SK-N-SH (cell line): Measurements from ENCODE around the gene RMDN2. TPM values are rescaled to one million over a fixed set of nuclear protein-coding genes. Genes with fewer than 3 reads are reported as not detected.

Experiments used
- CTCF ChIA-PET: fragments of 300-600, 350-600 bp; formaldehyde crosslinking; extraction: SDS; loops from one replicate; lab custom pipeline; 2021; lab: Yijun Ruan, JAX
- POLR2A ChIA-PET: fragments of 350-600 bp; sonication (Branson Sonifier 250); formaldehyde crosslinking; extraction: SDS; loops from one replicate; lab custom pipeline; 2020; ENCODE audit warnings: antibody characterized with exemption, inconsistent platforms; lab: Yijun Ruan, JAX
- DNase-seq: peaks from one replicate; pipeline ENCODE4 v3.0.0; 2012
- H2AFZ ChIP-seq: fragments of 200-600 bp; sonication (generic); 2 replicates; pipeline ENCODE4 v1.8.1; 2016; ENCODE audit warnings: antibody characterized with exemption, mild to moderate bottlenecking, low read depth
- H3F3A ChIP-seq: fragments of 200-600 bp; sonication (generic); replicated peaks from 2 replicates; pipeline ENCODE3; 2016; ENCODE audit warnings: antibody characterized with exemption, mild to moderate bottlenecking; ENCODE audit not compliant: insufficient read depth
- H3K27ac ChIP-seq, 2 experiments: fragments of 200-500 bp in 1 of 2; fragments of 200-600 bp in 1 of 2; sonication (Bioruptor generic) in 1 of 2; sonication (generic), shearing (Covaris generic) in 1 of 2; 2 replicates each; pipeline versions ENCODE4 v1.5.1 to v1.6.1; 2014 to 2016; ENCODE audit warnings: low read depth in 2 of 2, inconsistent platforms in 1 of 2, low read length in 1 of 2, mild to moderate bottlenecking in 1 of 2, mixed read lengths in 1 of 2
- H3K27me3 ChIP-seq: fragments of 200-600 bp; sonication (generic), shearing (Covaris generic); 2 replicates; pipeline ENCODE4 v1.6.1; 2016; ENCODE audit warnings: mixed run types; ENCODE audit not compliant: insufficient read depth
- H3K36me3 ChIP-seq, 2 experiments: fragments of 200-500 bp in 1 of 2; fragments of 200-600 bp in 1 of 2; sonication (Bioruptor generic) in 1 of 2; sonication (generic) in 1 of 2; replicated peaks in 1 of 2; 2 replicates each; pipeline versions ENCODE3 to v1.5.1; 2014 to 2016; ENCODE audit warnings: low read length in 1 of 2, mild to moderate bottlenecking in 1 of 2; ENCODE audit not compliant: insufficient read depth in 2 of 2, control insufficient read depth in 1 of 2
- H3K4me1 ChIP-seq, 2 experiments: fragments of 200-500 bp in 1 of 2; fragments of 200-600 bp in 1 of 2; sonication (Bioruptor generic) in 1 of 2; sonication (generic), shearing (Covaris generic) in 1 of 2; 2 replicates each; pipeline versions ENCODE4 v1.5.1 to v1.6.1; 2014 to 2016; ENCODE audit warnings: low read depth in 1 of 2, low read length in 1 of 2, mixed run types in 1 of 2; ENCODE audit not compliant: insufficient read depth in 2 of 2, control insufficient read depth in 1 of 2
- H3K4me2 ChIP-seq: fragments of 200-600 bp; sonication (generic), shearing (Covaris generic); 2 replicates; pipeline ENCODE4 v1.6.1; 2017; ENCODE audit warnings: mixed run types
- H3K4me3 ChIP-seq, 2 experiments: fragments of 200-500 bp in 1 of 2; fragments of 200-600 bp in 1 of 2; sonication (Bioruptor generic) in 1 of 2; sonication (generic), shearing (Covaris generic) in 1 of 2; 2 replicates each; pipeline versions ENCODE4 v1.5.1 to v1.8.1; 2014 to 2016; ENCODE audit warnings: low read depth in 2 of 2, inconsistent platforms in 1 of 2, low read length in 1 of 2, mild to moderate bottlenecking in 1 of 2, mixed read lengths in 1 of 2, moderate library complexity in 1 of 2
- H3K79me2 ChIP-seq: fragments of 200-600 bp; sonication (generic); 2 replicates; pipeline ENCODE4 v1.8.1; 2017; ENCODE audit warnings: mild to moderate bottlenecking; ENCODE audit not compliant: insufficient read depth
- H3K9ac ChIP-seq: fragments of 200-600 bp; sonication (generic); 2 replicates; pipeline ENCODE4 v1.6.1; 2017; ENCODE audit warnings: mixed run types
- H3K9me2 ChIP-seq: fragments of 200-600 bp; sonication (generic); 2 replicates; pipeline ENCODE4 v1.6.1; 2017; ENCODE audit warnings: mixed run types
- H3K9me3 ChIP-seq: fragments of 200-600 bp; sonication (generic); 2 replicates; pipeline ENCODE4 v1.6.1; 2017; ENCODE audit warnings: mixed run types, mild to moderate bottlenecking, moderate library complexity
- H4K20me1 ChIP-seq: fragments of 200-600 bp; sonication (generic); 2 replicates; pipeline ENCODE4 v1.6.1; 2017; ENCODE audit warnings: mild to moderate bottlenecking, mixed run types; ENCODE audit not compliant: insufficient read depth
- EZH2phosphoT487 ChIP-seq: fragments of 200-600 bp; sonication (generic); IDR thresholded peaks from 2 replicates; pipeline ENCODE4 v1.6.1; 2017; ENCODE audit warnings: low read depth, mixed run types, mild to moderate bottlenecking, antibody characterized with exemption, moderate library complexity, borderline replicate concordance
- FOSL2 ChIP-seq: IDR thresholded peaks from 2 replicates; pipeline ENCODE4 v1.4.0; 2012; ENCODE audit warnings: low read depth, mild to moderate bottlenecking, moderate library complexity, borderline replicate concordance
- FOXJ3 ChIP-seq: sonication (generic); formaldehyde crosslinking; IDR thresholded peaks from 2 replicates; pipeline ENCODE4 v1.5.1; 2020; ENCODE audit warnings: mild to moderate bottlenecking, missing genetic modification reagents
- GABPA ChIP-seq: IDR thresholded peaks from 2 replicates; pipeline ENCODE4 v1.4.0; 2012; ENCODE audit warnings: low read depth, mild to moderate bottlenecking
- JUND ChIP-seq: IDR thresholded peaks from 2 replicates; pipeline ENCODE4 v1.4.0; 2012
- MXI1 ChIP-seq: IDR thresholded peaks from 2 replicates; pipeline ENCODE4 v1.6.1; 2012; ENCODE audit warnings: mild to moderate bottlenecking, low read depth, low read length, improper control_type of control experiment
- NFIC ChIP-seq: IDR thresholded peaks from 2 replicates; pipeline ENCODE4 v1.4.0; 2012; ENCODE audit warnings: borderline replicate concordance
- NRF1 ChIP-seq: IDR thresholded peaks from 2 replicates; pipeline ENCODE4 v1.6.1; 2012; ENCODE audit warnings: low read depth, mild to moderate bottlenecking, low read length
- RCOR1 ChIP-seq: fragments of 150-350 bp; IDR thresholded peaks from 2 replicates; pipeline ENCODE4 v1.6.1; 2017; ENCODE audit warnings: antibody characterized with exemption, low read length
- RFX5 ChIP-seq: IDR thresholded peaks from 2 replicates; pipeline ENCODE4 v1.6.1; 2012; ENCODE audit warnings: mild to moderate bottlenecking, improper control_type of control experiment, low read length
- RXRA ChIP-seq: IDR thresholded peaks from 2 replicates; pipeline ENCODE4 v1.4.0; 2012; ENCODE audit warnings: low read depth, mild to moderate bottlenecking, borderline replicate concordance
- SIN3A ChIP-seq: IDR thresholded peaks from 2 replicates; pipeline ENCODE4 v1.6.1; 2012; ENCODE audit warnings: low read depth, mild to moderate bottlenecking, low read length, moderate library complexity, borderline replicate concordance
- SMC3 ChIP-seq: IDR thresholded peaks from 2 replicates; pipeline ENCODE4 v1.6.1; 2012; ENCODE audit warnings: low read depth, low read length, improper control_type of control experiment
- TAF1 ChIP-seq: IDR thresholded peaks from 2 replicates; pipeline ENCODE4 v1.6.1; 2012; ENCODE audit warnings: low read depth, mild to moderate bottlenecking, low read length, moderate library complexity, borderline replicate concordance
- TEAD4 ChIP-seq: IDR thresholded peaks from 2 replicates; pipeline ENCODE4 v1.4.0; 2012; ENCODE audit warnings: mild to moderate bottlenecking, borderline replicate concordance; ENCODE audit not compliant: insufficient read depth
- ZBTB33 ChIP-seq: IDR thresholded peaks from 2 replicates; pipeline ENCODE4 v1.4.0; 2012; ENCODE audit warnings: low read depth, borderline replicate concordance
- WGBS: methylation state at CpG from one replicate; pipeline ENCODE4 v1.1.6; 2017; ENCODE audit warnings: low lambda C conversion rate; 5-methylcytosine and 5-hydroxymethylcytosine counted together
- polyA plus RNA-seq, 3 experiments: library from polyadenylated mRNA; depleted of rRNA; stranded (reverse); fragments of >200 nt; gene quantifications; 2 replicates each; pipeline ENCODE4 v1.2.3, GENCODE V29; 2012
- TF ChIP-seq, protein P1 (sequence below): fragments of 150-350 bp; IDR thresholded peaks from 2 replicates; pipeline ENCODE4 v1.6.1; 2017; ENCODE audit warnings: antibody characterized with exemption, low read length, low read depth, borderline replicate concordance
- TF ChIP-seq, protein P2 (sequence below): fragments of 150-350 bp; IDR thresholded peaks from 2 replicates; pipeline ENCODE4 v1.6.1; 2016; ENCODE audit warnings: mild to moderate bottlenecking, low read depth, low read length
- TF ChIP-seq, protein P3 (sequence below): IDR thresholded peaks from 2 replicates; pipeline ENCODE4 v1.4.0; 2012; ENCODE audit warnings: low read depth, borderline replicate concordance

RMDN2 gene
- polyA plus RNA-seq, 1 of the 3 experiments (the other 2 are of a cell fraction), result 7.3 TPM

GRCh38 chr2:38010995-38011394, 85.9 kb downstream of the RMDN2 start:
- H3K27ac ChIP-seq, result no peak overlapping the region
- H3K36me3 ChIP-seq, result peaks cover 0 to 29% of the 10 kb centered on the region in 2 experiments
- TF ChIP-seq SMC3 (no peak), SIN3A (no peak), TEAD4 (no peak), RXRA (no peak), JUND (no peak), NFIC (no peak), ZBTB33 (no peak)
- 83% methylated on average over 1 of the region's 1 CpG for WGBS
- no peaks in the 10 kb centered on the region for H3F3A ChIP-seq
- no peak for DNase-seq
- no peaks in the 10 kb centered on the region for H3K79me2 ChIP-seq
- no peak overlapping the region for H2AFZ ChIP-seq
- CTCF ChIA-PET, result interaction anchor here (1.8 kb wide), 1 partner anchor 65 kb away, joined by 5 read pairs; the partner anchor contains the start of gene CYP1B1
- H4K20me1 ChIP-seq, result no peaks in the 10 kb centered on the region
- no peaks in the 10 kb centered on the region for H3K9me3 ChIP-seq
- H3K9me2 ChIP-seq, result no peaks in the 10 kb centered on the region
- POLR2A ChIA-PET, result no interaction called here
- H3K27me3 ChIP-seq, result no peaks in the 10 kb centered on the region
- H3K9ac ChIP-seq, result no peak overlapping the region
- H3K4me3 ChIP-seq, result no peak overlapping the region
- H3K4me1 ChIP-seq, result no peaks in the 10 kb centered on the region; a peak in 1 of 4 replicates
- H3K4me2 ChIP-seq, result no peak overlapping the region

DNA sequence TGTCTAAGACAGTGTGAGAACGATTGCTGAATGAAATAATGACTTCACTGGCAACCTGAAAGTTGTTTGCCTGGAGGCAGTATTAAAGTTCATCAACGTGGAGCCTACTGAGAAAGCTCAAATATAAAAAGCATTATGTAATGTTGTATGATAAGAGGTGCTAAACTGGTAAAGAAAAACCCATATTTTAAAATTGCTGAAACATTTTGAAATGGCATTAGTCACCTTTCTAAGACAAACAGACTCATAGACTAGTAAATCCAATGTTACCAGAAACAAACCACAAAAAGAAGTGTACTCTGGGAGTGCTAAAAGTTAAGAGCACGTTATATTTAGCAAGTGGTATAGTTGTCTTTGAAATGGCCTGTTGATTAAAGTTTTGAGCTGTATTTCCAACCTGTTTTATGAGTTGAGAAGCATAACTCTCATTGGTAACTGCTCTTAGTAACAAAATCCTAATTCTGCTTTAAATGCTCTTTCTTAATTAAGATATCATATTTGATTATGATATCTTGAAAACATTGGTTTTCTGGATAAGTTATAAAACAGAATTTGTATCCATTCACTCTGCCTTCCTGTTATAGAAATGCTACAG, 88.2 kb downstream of the RMDN2 start:
- no peak overlapping the region for H3K27ac ChIP-seq
- H3K36me3 ChIP-seq, result peaks cover 0 to 44% of the 10 kb centered on the region in 2 experiments
- H3K4me1 ChIP-seq, result no peaks in the 10 kb centered on the region; a peak in 1 of 4 replicates
- no peaks in the 10 kb centered on the region for H3K79me2 ChIP-seq
- H2AFZ ChIP-seq, result no peak overlapping the region
- no peaks in the 10 kb centered on the region for H3K9me2 ChIP-seq
- H3K9me3 ChIP-seq, result no peaks in the 10 kb centered on the region
- WGBS, result 66% methylated on average over 3 of the region's 3 CpGs
- H3K9ac ChIP-seq, result no peak overlapping the region
- no peaks in the 10 kb centered on the region for H3K27me3 ChIP-seq
- H3F3A ChIP-seq, result no peaks in the 10 kb centered on the region
- no peak overlapping the region for H3K4me3 ChIP-seq
- no peaks in the 10 kb centered on the region for H4K20me1 ChIP-seq
- ChIA-PET POLR2A (interaction anchor here (0.9 kb wide), 1 partner anchor 12 kb away, joined by 4 read pairs; no protein-coding TSS in a partner anchor), CTCF (interaction anchor here (0.5 to 1.3 kb wide), 7 partner anchors 9 to 603 kb away, joined by 3 to 6 read pairs (median 3); partner anchors contain the start of gene CYP1B1)
- H3K4me2 ChIP-seq, result no peak overlapping the region
- DNase-seq, result no peak
- no peak for TF ChIP-seq TAF1
- no peak for TF ChIP-seq TEAD4
- TF ChIP-seq SMC3, result no peak
- no peak for TF ChIP-seq MXI1
- no peak for TF ChIP-seq GABPA
- no peak for TF ChIP-seq RXRA
- no peak for TF ChIP-seq RCOR1
- no peak for TF ChIP-seq EZH2phosphoT487
- TF ChIP-seq, protein P1, sequence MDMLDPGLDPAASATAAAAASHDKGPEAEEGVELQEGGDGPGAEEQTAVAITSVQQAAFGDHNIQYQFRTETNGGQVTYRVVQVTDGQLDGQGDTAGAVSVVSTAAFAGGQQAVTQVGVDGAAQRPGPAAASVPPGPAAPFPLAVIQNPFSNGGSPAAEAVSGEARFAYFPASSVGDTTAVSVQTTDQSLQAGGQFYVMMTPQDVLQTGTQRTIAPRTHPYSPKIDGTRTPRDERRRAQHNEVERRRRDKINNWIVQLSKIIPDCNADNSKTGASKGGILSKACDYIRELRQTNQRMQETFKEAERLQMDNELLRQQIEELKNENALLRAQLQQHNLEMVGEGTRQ, result no peak
- TF ChIP-seq FOSL2, result no peak
- no peak for TF ChIP-seq ZBTB33
- no peak for TF ChIP-seq NRF1
- TF ChIP-seq RFX5, result no peak
- TF ChIP-seq FOXJ3, result no peak
- TF ChIP-seq SIN3A, result no peak
- TF ChIP-seq, protein P2, sequence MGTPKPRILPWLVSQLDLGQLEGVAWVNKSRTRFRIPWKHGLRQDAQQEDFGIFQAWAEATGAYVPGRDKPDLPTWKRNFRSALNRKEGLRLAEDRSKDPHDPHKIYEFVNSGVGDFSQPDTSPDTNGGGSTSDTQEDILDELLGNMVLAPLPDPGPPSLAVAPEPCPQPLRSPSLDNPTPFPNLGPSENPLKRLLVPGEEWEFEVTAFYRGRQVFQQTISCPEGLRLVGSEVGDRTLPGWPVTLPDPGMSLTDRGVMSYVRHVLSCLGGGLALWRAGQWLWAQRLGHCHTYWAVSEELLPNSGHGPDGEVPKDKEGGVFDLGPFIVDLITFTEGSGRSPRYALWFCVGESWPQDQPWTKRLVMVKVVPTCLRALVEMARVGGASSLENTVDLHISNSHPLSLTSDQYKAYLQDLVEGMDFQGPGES, result no peak
- TF ChIP-seq, protein P3, sequence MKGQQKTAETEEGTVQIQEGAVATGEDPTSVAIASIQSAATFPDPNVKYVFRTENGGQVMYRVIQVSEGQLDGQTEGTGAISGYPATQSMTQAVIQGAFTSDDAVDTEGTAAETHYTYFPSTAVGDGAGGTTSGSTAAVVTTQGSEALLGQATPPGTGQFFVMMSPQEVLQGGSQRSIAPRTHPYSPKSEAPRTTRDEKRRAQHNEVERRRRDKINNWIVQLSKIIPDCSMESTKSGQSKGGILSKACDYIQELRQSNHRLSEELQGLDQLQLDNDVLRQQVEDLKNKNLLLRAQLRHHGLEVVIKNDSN, result no peak
